ENCODE data around the gene AIM2.

Gene AIM2

GRCh38 chr1:159100589-159100988 is 24.0 kb upstream of the AIM2 start:
- no peak overlapping the region for H3K27ac ChIP-seq (ENCODE audit: low read depth, low read length, poor library complexity, severe bottlenecking)
- H3F3A ChIP-seq (ENCODE audit: insufficient read depth, low read length): no peaks in the 10 kb centered on the region
- H3K9ac ChIP-seq (ENCODE audit: low read length): no peak overlapping the region
- no peak overlapping the region for H3K4me3 ChIP-seq (ENCODE audit: low read depth, low read length, poor library complexity, severe bottlenecking)
- H3K4me2 ChIP-seq (ENCODE audit: low read length): no peak overlapping the region
- no peaks in the 10 kb centered on the region for H3K4me1 ChIP-seq (ENCODE audit: insufficient read depth, low read length, severe bottlenecking)
- peaks cover 3% of the 10 kb centered on the region; the same call in 1 of the 2 replicates for H3K27me3 ChIP-seq (ENCODE audit: insufficient read depth, low read length)
- H4K20me1 ChIP-seq (ENCODE audit: insufficient read depth, low read length): no peaks in the 10 kb centered on the region
- no peak overlapping the region for H2AFZ ChIP-seq (ENCODE audit: low read length)
- TF ChIP-seq EZH2 (IDR thresholded peaks at IDR 0.05; ENCODE audit: borderline replicate concordance, low read length) (no peak), CTCF (IDR thresholded peaks at IDR 0.05; ENCODE audit: low read length) (no peak)
- H3K79me2 ChIP-seq (ENCODE audit: insufficient read depth, low read length): no peaks in the 10 kb centered on the region
- H3K9me3 ChIP-seq (ENCODE audit: low read length): no peaks in the 10 kb centered on the region
- no peaks in the 10 kb centered on the region for H3K36me3 ChIP-seq (ENCODE audit: insufficient read depth, low read length)
- no peaks in the 10 kb centered on the region for H3K9me2 ChIP-seq (ENCODE audit: low read depth, low read length)

- H3K27ac ChIP-seq (ENCODE audit: low read depth, low read length, poor library complexity, severe bottlenecking): no peak overlapping the region
- H3K4me3 ChIP-seq (ENCODE audit: low read depth, low read length, poor library complexity, severe bottlenecking): no peak overlapping the region
- TF ChIP-seq CTCF (IDR thresholded peaks at IDR 0.05; ENCODE audit: low read length) (no peak), EZH2 (IDR thresholded peaks at IDR 0.05; ENCODE audit: borderline replicate concordance, low read length) (no peak)
- H2AFZ ChIP-seq (ENCODE audit: low read length): no peak overlapping the region
- H3K36me3 ChIP-seq (ENCODE audit: insufficient read depth, low read length): no peaks in the 10 kb centered on the region
- H3K9me3 ChIP-seq (ENCODE audit: low read length): no peaks in the 10 kb centered on the region
- no peaks in the 10 kb centered on the region for H3K27me3 ChIP-seq (ENCODE audit: insufficient read depth, low read length)
- no peaks in the 10 kb centered on the region for H3F3A ChIP-seq (ENCODE audit: insufficient read depth, low read length)
- H3K9me2 ChIP-seq (ENCODE audit: low read depth, low read length): no peaks in the 10 kb centered on the region
- H3K4me2 ChIP-seq (ENCODE audit: low read length): no peak overlapping the region
- no peaks in the 10 kb centered on the region for H4K20me1 ChIP-seq (ENCODE audit: insufficient read depth, low read length)
- H3K79me2 ChIP-seq (ENCODE audit: insufficient read depth, low read length): no peaks in the 10 kb centered on the region
- H3K4me1 ChIP-seq (ENCODE audit: insufficient read depth, low read length, severe bottlenecking): no peaks in the 10 kb centered on the region
- H3K9ac ChIP-seq (ENCODE audit: low read length): no peak overlapping the region
These were observed 22.0 kb upstream of the AIM2 start for GRCh38 chr1:159098596-159098995.

- no peaks in the 10 kb centered on the region for H3K9me3 ChIP-seq (ENCODE audit: low read length)
- H3K79me2 ChIP-seq (ENCODE audit: insufficient read depth, low read length): no peaks in the 10 kb centered on the region
- H3K4me3 ChIP-seq (ENCODE audit: low read depth, low read length, poor library complexity, severe bottlenecking): no peak overlapping the region
- no peak overlapping the region for H3K27ac ChIP-seq (ENCODE audit: low read depth, low read length, poor library complexity, severe bottlenecking)
- no peaks in the 10 kb centered on the region for H3K9me2 ChIP-seq (ENCODE audit: low read depth, low read length)
- H2AFZ ChIP-seq (ENCODE audit: low read length): no peak overlapping the region
- H3K9ac ChIP-seq (ENCODE audit: low read length): no peak overlapping the region
- H4K20me1 ChIP-seq (ENCODE audit: insufficient read depth, low read length): no peaks in the 10 kb centered on the region
- H3K4me2 ChIP-seq (ENCODE audit: low read length): no peak overlapping the region
- H3F3A ChIP-seq (ENCODE audit: insufficient read depth, low read length): no peaks in the 10 kb centered on the region
- no peaks in the 10 kb centered on the region for H3K27me3 ChIP-seq (ENCODE audit: insufficient read depth, low read length)
- peaks cover 13% of the 10 kb centered on the region for H3K4me1 ChIP-seq (ENCODE audit: insufficient read depth, low read length, severe bottlenecking)
- no peaks in the 10 kb centered on the region for H3K36me3 ChIP-seq (ENCODE audit: insufficient read depth, low read length)
- no peak for TF ChIP-seq EZH2 (IDR thresholded peaks at IDR 0.05; ENCODE audit: borderline replicate concordance, low read length)
- TF ChIP-seq CTCF (IDR thresholded peaks at IDR 0.05; ENCODE audit: low read length): no peak
These were observed 15.6 kb upstream of the AIM2 start for GRCh38 chr1:159092036-159092760.

Data from OCI-LY1 (cell line).